ENCODE results near the gene SLC22A31.

The SLC22A31 gene

DNA sequence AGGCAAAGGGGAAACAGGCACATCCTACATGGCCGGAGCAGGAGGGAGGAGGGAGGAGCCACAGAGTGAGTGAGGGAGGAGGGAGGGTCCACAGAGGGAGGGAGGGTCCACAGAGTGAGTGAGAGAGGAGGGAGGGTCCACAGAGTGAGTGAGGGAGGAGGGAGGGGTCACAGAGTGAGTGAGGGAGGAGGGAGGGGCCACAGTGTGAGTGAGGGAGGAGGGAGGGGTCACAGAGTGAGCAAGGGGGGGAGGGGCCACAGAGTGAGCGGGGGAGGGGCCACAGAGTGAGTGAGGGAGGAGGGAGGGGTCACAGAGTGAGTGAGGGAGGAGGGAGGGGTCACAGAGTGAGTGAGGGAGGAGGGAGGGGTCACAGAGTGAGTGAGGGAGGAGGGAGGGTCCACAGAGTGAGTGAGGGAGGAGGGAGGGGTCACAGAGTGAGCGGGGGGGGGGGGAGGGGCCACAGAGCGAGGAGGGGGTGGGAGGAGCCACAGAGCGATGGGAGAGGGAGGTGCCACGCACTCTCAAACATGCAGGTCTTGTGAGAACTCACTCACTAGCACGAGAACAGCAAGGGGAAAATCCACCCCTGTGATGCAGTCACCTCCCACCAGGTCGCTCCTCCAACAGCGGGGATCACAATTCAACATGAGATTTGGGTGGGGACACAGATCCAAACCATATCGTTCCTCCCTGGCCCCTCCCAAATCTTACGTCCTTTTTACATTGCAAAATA lies 53.1 kb downstream of the SLC22A31 start:
- no peak for FAIRE-seq

DNA sequence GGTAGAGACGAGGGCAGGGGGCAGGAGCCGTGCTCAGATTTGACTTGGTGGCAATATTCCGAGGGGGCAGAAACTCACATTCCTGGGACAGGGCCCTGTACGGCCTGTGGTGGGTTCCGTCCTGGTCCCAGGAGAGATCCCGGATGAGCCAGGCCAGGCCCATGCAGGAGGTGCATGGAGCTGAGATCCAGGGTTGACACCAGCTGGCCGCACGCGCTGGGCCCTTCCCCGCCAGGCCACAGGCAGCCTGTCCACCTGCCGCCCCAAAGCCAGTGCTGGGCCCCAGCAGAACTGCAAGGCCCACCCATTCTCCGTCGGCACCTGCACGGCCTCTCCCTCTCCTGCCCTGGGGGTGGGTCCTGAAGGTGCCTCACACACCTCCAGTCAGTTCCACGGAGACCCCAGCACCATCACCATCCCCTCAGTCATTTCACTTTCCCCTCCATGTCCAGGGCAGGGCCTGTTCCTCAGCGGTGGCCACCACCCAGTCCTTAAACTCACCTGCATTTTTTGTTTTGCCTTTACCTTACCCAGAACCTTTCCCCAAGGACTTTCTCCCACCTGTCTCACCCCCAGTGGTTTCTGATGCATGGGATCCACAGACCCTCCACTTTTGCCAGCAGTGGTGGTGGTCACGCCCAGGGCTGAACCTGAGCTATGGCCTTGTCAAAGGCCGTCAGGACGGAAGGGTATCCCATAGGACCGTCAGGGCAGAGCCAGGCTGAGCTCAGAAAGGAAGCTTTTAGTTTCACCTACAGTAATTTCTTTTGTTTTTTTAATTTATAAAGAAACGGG lies 53.9 kb downstream of the SLC22A31 start:
- FAIRE-seq: no peak

Data from islet of Langerhans (tissue), 1 donor.